CD4-positive, alpha-beta T cell treated with Interferon alpha-2 for 1 hour (primary cell): ENCODE measurements around the gene CASTOR2.
"Not testable (repeated sequence)": the region's sequence is repeated elsewhere in the genome, so short reads cannot be mapped to it uniquely, and the experiment has no call there.

ENCODE experiments used
- DNase-seq, 2 donors: peaks; one replicate each; pipeline ENCODE4 v3.0.0-alpha.2; 2020 to 2022

CASTOR2 gene

DNA sequence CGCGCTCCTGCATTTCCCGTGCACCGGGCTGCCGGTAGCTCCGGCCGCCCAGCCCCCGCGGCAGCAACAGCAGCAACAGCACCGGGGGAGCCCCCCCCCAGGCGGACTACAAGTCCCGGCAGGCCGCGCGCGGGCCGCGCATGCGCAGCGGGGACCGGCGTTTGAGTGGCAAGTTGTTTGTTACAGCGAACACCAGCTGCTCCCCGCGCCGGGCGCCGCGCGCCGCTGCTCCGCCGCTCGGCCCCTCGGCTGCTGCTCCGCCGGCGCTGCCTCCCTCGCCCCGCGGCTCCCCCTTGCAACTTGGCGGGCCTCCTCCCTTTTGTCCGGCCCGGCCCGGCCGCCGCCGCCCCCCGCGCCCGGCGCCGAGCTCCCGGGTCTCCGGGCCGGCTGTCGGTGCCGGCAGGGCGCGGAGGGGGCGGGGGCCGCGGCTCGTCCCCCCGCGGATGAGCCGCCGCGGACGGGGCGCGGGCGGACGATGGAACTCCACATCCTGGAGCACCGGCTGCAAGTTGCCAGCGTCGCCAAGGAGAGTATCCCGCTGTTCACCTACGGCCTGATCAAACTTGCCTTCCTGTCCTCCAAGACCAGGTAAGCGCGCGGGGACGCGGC is at the start of gene CASTOR2:
TSS of gene CASTOR2 (plus strand) at position 195 of the 609 bp plus-strand sequence. CDS start at position 476, 281 bp downstream.
- DNase-seq = peak; percentile 84 to 85

DNA sequence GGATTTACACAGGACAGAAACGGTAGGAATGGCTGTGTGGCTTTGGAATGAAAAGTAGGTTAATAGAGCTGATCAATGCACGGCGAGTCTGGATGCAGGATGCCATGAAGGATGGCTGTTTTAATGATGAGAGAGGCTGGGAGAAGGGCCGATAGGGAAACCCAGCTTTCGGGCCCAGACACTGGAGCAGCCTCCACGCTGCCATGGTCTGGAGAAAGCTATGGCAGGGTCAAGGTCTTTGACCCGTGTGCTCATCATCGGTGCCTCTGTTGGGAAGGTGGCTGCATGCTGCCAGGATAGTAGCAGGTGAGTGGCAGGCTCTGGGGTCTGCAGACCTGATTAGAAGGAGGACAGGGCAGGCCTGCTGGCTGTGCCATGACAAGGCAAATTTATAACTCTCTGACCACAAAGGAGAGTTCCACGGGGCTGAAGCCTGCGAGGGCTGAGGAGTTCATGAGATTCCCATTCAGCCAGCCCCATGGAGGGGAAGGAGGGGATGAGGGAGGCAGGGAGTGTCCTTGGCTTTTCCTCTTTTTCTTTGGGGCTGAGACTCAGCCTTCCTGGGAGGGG is 42.1 kb upstream of the CASTOR2 start:
- not testable (repeated sequence) for DNase-seq

DNA sequence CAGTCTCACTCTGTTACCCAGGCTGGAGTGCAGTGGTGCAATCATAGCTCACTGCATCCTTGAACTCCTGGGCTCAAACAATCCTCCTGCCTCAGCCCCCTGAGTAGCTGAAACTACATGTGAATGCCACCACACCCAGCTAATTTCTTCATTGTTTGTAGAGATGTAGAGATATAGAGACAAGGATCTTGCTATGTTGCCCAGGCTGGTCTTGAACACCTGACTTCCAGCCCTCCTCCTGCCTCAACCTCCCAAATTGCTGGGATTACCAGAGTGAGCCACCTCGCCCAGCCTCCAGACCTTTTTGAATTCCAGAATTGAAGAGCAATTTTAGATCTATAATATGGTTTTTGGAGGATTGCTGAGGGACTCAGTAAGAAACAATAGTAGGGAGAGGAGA is 40.9 kb upstream of the CASTOR2 start:
- DNase-seq = not testable (repeated sequence)

DNA sequence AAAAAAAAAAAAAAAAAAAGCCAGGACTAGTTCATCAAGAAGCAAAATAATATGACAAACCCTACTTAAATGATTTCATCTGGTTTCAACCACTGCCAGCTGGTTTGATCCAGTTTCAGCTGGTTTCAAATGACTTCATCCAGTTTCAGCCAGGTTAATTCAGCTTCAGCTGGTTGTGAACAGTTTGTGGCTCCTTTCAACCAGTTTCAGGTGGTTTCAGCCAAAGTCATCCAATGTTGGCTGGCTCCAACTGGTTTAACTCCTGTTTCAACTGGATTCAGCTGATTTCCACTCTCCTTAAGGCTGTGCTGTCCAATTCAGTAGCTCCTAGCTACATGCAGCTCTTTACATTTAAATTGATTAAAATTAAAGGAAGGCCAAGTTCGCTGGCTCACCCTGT is 37.5 kb upstream of the CASTOR2 start:
- DNase-seq = not testable (repeated sequence)

DNA sequence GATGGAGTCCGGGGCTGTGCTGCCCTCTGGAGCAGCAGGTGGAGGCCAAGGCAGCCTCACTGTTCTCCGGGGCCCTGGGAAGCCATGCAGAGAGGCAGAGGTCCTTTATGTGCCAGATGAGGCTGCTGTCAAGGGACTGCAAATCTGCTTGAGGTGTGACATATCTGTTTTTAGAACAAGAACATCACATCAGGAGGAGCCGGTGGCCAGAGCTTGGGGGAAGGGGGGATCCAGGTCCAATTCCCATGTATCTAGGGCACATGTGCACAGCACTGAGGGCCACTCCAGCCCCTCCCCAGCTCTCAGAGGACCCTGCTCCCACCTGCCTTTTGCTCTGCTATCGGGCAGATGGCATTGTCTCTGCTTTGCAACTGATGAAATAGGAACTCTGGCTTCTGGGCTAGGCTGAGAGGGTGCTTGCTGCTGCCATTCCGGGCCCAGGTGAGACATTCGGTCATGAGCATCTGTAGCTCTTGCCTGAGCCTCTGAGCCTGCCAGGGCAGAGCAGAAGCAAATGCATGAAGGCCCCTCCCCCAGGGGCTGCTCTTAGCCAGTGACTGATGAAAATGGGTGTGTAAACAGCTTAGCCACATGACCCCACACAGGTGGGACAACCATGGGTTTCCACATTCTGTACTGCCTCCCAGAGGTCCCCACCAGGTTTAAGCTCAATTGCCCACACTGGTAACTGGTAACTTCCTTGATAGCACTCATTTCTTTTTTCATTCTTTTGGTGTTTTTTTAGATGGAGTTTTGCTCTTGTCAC is 32.8 kb upstream of the CASTOR2 start:
- DNase-seq = not testable (repeated sequence)

DNA sequence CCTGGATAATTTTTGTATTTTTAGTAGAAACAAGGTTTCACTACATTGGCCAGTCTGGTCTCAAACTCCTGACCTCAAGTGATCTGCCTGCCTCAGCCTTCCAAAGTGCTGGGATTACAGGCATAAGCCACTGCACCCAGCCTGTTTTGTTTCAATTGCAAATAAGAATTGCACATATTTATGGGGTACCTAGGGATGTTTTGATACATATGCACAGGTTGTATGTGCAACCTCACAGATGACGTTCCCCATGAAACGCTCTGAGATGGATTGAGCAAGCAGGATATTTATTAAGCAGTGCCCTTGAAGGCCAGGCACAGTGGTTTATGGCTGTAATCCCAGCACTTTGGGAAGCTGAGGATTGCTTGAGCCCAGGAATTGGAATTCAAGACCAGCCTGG is 25.1 kb upstream of the CASTOR2 start:
- not testable (repeated sequence) for DNase-seq

DNA sequence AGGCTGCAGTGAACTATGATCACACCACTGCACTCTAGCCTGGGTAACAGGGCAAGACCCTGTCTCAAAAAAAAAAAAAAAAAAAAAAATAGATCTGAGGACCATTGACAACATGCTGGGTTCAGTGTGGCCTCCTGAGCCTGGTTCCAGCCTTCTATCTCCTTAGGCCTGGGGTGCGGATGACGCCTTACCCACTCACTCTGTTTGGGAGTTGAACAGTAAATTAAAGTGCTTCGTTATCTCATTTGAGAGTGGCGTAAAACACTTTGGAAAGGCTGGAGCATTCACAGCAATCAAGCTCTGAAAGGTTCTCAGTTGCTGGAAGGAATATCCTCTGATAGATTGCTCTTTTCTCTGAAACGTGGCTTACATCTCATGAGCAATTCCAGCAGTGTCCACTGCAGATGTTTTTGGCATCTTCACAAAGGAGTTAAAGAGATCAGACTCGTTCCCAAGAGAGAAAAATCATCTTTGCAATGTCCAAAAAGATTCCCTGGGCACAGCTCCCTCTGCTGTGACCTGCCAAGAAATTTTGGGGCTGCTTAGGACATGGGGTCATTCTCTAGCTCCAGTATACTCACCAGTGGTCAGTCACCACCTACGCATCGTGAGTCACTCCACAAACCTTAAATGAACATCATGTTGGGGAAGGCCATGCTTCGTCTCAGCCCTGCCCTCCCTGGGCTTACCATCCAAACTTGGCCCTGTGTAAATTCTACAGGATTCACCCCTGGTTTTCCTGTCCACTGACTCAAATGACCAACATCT is 23.0 kb upstream of the CASTOR2 start:
- DNase-seq = not testable (repeated sequence)

DNA sequence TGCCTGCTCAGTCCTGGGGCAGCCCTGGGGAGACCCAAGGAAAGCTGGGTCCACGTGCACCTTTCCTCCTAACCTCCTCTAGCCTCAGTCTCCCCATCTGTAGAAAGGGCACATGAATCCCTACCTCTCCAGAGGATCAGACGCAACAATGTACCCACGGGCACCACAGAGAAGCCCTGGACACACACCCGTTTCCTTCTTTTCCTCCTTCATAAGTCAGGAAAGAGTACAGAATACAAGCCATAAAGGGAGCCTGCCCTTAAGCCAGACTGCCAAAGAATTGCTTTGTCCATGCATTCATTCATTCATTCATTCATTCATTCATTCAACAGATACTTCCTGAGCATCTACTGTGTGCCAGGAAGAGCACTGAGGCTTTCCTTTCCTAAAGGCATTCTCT is 20.6 kb upstream of the CASTOR2 start:
- not testable (repeated sequence) for DNase-seq

DNA sequence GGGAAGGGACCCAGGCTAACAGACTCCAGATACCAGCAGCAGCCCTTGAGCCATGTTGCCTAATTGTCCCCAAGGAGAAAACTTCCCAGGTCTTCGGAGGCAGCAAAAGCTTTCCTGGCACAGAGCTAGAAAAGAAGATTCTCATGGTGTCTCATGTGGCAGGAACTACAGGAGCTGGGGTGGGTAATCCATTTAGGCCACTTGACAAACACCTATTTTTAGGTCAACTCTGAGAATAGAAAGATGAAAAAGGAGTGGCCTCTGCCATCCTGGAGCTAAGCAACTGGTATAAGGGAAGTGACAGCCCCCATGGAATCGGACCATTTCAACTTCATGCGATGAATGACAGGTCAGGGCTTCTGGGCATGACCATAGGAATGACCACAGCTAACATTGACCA is 16.8 kb upstream of the CASTOR2 start:
- DNase-seq = not testable (repeated sequence)

DNA sequence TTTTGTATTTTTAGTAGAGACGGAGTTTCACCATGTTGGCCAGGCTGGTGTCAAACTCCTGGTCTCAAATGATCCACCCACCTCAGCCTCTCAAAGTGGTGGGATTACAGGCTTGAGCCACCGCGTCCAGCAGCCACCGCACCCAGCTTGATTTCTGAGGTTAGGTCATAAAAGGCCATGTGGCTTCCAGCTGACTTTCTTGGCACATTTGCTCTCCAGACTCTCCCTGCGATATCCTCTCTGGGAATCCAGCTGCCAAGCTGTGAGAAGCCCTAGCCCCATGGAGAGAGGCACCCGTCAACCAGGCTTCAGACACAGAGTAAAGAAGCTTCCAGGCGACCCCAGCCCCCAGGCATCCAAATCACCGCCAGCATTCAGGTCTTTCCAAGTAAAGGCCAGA is 10.7 kb upstream of the CASTOR2 start:
- not testable (repeated sequence) for DNase-seq

DNA sequence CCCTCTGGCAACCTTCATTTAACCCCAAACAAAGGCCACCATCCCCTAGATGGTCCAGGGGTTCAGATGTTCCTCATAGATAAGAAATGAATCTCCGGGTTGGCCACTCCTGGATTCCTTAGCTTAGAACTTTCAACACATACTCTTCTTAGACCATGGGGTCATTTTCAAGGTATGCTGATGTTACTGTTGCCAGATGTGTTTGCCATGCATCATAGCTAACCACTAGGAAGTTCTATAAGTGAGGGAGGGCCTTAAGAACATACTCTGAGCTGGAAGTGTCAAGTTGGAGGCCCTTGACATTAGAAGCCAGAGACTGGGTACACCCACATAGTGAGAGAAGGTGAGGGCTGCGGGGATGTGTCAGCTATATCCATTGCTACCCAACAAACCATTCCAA is 6.2 kb upstream of the CASTOR2 start:
- not testable (repeated sequence) for DNase-seq

DNA sequence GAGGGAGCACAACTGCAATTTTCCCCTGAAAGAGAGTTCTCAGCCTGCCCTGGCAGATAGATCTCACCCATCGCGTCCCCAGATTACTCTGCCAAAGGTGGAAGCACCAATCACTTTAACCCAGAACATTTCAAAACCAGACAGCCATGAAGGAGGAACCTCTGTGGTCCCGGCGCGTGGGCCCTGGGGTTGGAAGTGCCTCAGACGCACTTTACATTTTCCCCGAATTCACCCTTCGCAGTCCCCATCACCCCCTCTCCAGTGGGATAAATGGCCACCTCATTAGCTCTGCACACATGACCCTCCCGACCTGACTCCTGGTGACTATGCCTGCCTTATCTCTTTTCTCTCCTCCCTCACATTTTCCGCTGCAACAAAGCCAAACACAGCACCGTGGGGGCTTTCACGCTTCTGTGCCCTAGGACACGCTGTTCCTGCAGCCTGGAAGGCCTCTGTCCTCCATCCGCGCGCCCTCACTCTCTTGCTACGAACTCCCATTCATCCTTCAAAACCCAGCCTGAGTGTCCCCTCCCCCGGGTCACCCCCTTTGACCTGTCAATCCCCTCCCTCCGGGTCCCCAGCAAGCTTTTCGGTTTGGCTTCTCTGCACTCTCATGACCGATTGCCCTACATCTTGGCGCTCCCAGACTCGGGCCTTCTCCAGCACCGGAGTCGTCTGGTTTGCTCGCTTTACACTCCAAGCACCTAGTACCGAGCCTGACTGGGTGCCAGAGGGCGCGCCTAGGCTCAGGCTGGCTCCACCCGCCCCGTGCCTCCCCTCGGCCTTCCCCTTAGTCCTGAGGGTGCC is 598 bp upstream of the CASTOR2 start:
- not testable (repeated sequence) for DNase-seq

DNA sequence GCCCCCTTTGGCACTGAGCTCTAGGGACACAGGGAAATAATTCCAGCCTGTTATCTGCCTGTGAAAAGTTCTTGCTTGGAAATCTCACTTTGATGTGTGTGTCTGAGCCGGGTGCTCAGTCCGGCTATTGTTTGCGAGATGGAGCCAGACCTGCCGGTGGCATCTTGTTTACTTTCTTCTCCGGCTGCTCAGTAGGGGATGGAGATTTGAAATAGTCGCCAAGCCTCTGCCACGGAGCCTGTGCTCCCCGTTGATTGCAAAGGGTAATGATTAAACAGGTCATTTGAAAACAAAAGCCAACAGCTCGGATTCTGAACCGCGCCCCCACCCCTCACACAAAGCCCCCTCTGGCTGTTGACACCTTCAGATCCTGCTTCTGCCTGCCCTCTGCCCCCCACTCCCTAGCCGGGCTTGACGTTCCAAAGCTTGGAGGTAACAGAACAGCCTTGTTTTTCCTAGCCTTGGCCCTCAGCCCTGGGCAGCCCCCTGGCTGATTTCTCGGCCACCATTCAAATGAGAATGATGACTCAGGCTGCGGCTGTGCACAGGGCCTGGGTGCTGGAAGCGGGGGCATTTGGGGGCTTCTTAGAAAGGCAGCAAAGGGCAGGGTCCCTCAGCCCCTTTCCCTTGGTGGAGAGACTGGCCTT is 1.8 kb downstream of the CASTOR2 start:
- not testable (repeated sequence) for DNase-seq

DNA sequence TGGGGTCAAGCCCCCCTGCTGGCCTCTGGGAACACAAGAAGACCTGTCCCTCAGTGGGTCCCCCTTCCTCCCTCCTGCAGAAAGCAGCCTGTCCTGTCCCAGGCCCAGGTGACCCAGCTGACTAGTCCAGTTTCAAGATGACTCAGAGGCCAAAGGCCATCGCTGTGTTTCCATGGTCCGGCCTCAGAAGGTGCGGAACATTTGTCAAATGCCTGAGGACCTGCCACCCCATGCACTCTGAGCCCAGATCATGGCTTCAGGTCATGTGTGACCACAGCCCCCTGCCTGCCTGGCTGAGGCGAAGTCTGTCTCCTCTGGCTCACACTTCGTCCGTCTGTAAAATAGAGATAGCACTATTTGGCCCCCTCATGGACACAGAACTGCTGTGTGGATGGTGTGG is 2.4 kb downstream of the CASTOR2 start:
- DNase-seq = not testable (repeated sequence)

DNA sequence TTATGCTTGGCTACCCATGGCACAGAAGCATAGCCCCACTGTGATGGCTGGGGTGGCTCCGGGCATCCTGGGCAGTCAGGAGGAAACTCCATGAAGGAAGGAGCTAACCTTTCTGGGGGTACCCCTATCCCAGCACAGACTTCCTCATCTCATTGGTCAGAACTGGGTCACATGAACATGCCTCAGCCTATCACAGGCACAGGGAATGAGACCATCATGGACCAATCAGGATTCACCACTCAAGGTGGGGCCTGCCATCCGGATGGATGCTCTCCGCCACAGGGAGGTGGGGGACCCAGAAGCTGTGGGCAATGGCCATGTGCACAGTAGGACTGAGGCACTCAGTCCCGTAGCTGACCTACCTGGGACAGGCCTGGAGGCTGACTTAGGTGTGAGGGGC is 6.9 kb downstream of the CASTOR2 start:
- not testable (repeated sequence) for DNase-seq

DNA sequence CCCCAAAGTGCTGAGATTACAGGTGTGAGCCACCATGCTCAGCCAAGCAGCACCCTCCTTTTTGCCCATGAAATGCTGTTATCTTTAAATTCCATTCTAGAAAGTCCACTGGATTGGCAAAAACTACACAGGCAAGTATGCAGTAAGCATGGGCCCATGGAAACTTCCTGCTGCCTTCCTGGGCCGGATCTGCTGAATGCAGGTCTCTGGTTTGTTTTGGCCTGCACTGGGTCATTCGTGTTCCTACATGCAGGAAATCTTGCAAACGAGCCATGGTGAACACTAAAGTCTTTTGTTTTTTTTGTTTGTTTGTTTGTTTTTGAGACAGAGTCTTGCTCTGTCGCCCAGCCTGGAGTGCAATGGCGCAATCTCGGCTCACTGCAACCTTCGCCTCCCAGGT is 7.9 kb downstream of the CASTOR2 start:
- not testable (repeated sequence) for DNase-seq

DNA sequence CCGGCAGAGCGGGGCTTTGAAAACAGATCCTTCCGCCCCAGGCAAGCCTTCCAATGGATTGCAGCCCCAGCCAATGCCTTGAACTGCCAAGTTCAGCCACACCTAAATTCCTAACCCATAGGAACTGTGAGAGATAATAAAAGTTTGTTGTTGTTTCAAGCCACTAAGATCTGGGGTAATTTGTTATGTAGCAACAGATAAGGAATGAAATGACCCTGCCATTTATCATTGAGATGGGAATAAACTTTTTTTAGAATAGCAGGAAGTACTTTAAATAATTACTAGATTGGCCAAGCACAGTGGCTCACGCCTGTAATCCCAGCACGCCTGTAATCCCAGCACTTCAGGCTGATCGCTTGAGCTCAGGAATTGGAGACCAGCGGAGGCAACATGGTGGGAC is 11.5 kb downstream of the CASTOR2 start:
- not testable (repeated sequence) for DNase-seq

DNA sequence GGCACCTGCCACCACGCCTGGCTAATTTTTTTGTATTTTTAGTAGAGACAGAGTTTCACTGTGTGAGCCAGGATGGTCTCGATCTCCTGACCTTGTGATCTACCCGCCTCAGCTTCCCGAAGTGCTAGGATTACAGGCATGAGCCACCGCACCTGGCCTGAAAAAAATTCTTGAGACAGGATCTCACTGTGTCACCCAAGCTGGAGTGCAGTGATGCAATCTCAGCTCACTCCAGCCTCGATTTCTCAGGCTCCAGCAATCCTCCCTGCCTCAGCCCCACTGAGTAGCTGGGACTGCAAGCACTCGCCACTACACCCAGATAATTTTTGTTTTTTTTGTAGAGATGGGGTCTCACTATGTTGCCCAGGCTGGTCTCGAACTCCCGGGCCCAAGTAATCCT is 13.0 kb downstream of the CASTOR2 start:
- DNase-seq = not testable (repeated sequence)

DNA sequence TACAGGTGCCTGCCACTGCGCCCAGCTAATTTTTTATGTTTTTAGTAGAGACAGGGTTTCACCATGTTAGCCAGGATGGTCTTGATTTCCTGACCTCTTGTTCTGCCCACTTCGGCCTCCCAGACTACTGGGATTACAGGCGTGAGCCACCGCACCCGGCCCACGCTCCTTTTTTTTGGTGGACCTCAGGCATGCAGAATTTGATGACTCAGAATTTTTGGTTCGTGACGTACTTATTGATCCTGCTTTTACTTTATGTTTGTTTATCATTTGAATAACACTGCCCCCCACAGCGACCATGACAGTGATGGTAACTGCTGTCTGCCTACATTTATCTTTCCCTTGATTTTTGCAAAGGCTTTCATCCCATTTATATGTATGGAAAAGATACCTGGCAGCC is 23.9 kb downstream of the CASTOR2 start:
- not testable (repeated sequence) for DNase-seq

DNA sequence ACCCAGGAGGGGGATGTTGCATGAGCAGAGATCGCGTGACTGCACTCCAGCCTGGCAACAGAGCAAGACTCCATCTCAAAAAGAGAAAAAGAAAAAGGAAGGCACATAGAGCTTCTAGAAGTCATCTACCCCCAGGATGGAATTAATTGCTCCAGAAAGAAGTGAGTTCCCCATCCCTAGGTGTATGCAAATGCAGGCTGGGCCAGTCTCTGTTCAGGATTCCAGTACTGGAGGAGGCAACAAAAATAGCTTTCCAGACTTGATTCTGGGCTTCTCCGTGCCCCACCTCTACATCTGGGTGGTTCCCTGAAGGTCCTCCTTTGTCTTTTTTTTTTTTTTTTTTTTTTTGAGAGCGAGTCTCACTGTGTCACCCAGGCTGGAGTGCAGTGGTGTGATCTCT is 28.6 kb downstream of the CASTOR2 start:
- DNase-seq = no peak

DNA sequence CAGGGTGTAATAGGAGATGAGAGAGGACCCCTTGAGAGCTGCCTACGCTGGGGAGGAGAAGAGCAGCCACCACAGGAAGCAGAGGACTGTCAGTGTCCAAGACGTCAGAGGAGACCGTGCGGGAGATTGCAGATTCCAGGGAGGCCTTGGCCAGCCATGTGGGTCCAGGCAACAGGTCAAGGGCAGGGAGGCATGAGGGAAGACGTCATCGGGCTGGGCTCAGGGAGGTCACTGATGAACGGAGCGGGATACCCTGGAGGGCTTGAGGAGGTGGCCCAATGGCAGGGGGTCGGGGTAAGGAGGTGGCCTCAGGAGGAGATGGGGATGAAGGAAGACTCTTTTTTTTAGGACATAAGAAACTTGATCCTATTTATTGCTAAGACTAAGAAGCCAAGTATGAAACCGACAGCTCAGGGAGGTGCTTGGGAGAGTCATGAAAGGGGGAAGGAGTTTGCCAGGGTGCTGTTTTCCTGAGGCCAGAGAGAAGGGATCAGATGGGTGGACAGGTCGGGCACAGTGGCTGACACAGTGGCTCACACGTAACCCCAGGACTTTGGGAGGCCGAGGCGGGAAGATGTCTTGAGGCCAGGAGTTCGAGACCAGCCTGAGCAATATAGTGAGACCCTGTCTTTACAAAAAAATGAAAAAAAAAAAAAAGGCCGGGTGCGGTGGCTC is 30.5 kb downstream of the CASTOR2 start:
- DNase-seq = not testable (repeated sequence)
